Stimulated activated CD8-positive, alpha-beta memory T cell treated with anti-CD3 and anti-CD28 coated beads, Interleukin-15, amount 100 ng/mL, for 1 hour (primary cell): Measurements from ENCODE around the gene YPEL2.
"Not testable (repeated sequence)": the region's sequence is repeated elsewhere in the genome, so short reads cannot be mapped to it uniquely, and the experiment has no call there.

ENCODE experiments used
- DNase-seq: peaks from one replicate; pipeline ENCODE4 v3.0.0-alpha.2; 2020; ENCODE audit warnings: low read depth

The YPEL2 gene

GRCh38 chr17:59377410-59377809 lies 46.0 kb downstream of the YPEL2 start:
- DNase-seq, result no peak

GRCh38 chr17:59378675-59379074 lies 47.2 kb downstream of the YPEL2 start:
- DNase-seq, result no peak

- DNase-seq, result no peak
These were observed 49.0 kb downstream of the YPEL2 start for GRCh38 chr17:59380474-59380873.

- no peak for DNase-seq
These were observed 50.5 kb downstream of the YPEL2 start for GRCh38 chr17:59381716-59382570.

- DNase-seq, result no peak
These were observed 52.4 kb downstream of the YPEL2 start for GRCh38 chr17:59383893-59384292.

GRCh38 chr17:59387351-59388068 lies 56.1 kb downstream of the YPEL2 start:
- DNase-seq, result no peak

GRCh38 chr17:59388069-59388556 lies 56.7 kb downstream of the YPEL2 start:
- no peak for DNase-seq

- DNase-seq, result no peak
These were observed 57.6 kb downstream of the YPEL2 start for GRCh38 chr17:59389066-59389465.

- DNase-seq, result no peak
These were observed 59.6 kb downstream of the YPEL2 start for GRCh38 chr17:59391021-59391420.

- no peak for DNase-seq
These were observed 61.7 kb downstream of the YPEL2 start for GRCh38 chr17:59392973-59393679.

- DNase-seq, result not testable (repeated sequence)
These were observed 62.4 kb downstream of the YPEL2 start for GRCh38 chr17:59393742-59394410.

- no peak for DNase-seq
These were observed 64.8 kb downstream of the YPEL2 start for GRCh38 chr17:59396134-59396826.

GRCh38 chr17:59397316-59398073 lies 66.0 kb downstream of the YPEL2 start:
- no peak for DNase-seq

- no peak for DNase-seq
These were observed 68.5 kb downstream of the YPEL2 start for GRCh38 chr17:59399914-59400313.

GRCh38 chr17:59400858-59401257 lies 69.4 kb downstream of the YPEL2 start:
- DNase-seq, result no peak

GRCh38 chr17:59401274-59401673 lies 69.8 kb downstream of the YPEL2 start:
- DNase-seq, result no peak

GRCh38 chr17:59401725-59402124 lies 70.3 kb downstream of the YPEL2 start:
- DNase-seq, result no peak

- no peak for DNase-seq
These were observed 71.3 kb downstream of the YPEL2 start for GRCh38 chr17:59402760-59403159.

GRCh38 chr17:59404471-59404870 lies 73.0 kb downstream of the YPEL2 start:
- DNase-seq, result no peak

- DNase-seq, result no peak
These were observed 74.7 kb downstream of the YPEL2 start for GRCh38 chr17:59405944-59406705.
